ENCODE measurements around the gene FAM98A.

- TF ChIP-seq, protein P1, sequence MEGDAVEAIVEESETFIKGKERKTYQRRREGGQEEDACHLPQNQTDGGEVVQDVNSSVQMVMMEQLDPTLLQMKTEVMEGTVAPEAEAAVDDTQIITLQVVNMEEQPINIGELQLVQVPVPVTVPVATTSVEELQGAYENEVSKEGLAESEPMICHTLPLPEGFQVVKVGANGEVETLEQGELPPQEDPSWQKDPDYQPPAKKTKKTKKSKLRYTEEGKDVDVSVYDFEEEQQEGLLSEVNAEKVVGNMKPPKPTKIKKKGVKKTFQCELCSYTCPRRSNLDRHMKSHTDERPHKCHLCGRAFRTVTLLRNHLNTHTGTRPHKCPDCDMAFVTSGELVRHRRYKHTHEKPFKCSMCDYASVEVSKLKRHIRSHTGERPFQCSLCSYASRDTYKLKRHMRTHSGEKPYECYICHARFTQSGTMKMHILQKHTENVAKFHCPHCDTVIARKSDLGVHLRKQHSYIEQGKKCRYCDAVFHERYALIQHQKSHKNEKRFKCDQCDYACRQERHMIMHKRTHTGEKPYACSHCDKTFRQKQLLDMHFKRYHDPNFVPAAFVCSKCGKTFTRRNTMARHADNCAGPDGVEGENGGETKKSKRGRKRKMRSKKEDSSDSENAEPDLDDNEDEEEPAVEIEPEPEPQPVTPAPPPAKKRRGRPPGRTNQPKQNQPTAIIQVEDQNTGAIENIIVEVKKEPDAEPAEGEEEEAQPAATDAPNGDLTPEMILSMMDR (conservative IDR thresholded peaks at IDR 0.05; ENCODE audit: low read depth, low read length), result no peak
- TF ChIP-seq EZH2 (IDR thresholded peaks at IDR 0.05; ENCODE audit: low read length, unreplicated experiment), result no peak
- TF ChIP-seq EZH2phosphoT487 (IDR thresholded peaks at IDR 0.05; ENCODE audit: borderline replicate concordance, low read length), result no peak
Measured at GRCh38 chr2:33555681-33556080, 43.4 kb downstream of the FAM98A start.
